ENCODE data around the gene DHRS3. TPM values are rescaled to one million over a fixed set of nuclear protein-coding genes. Genes with fewer than 3 reads are reported as not detected.

DHRS3 gene
- total RNA-seq (2022) (173 and 239 TPM in 2 replicates), Bru-seq, nascent RNA (percentile 95 among the genes with signal in this experiment), BruChase-seq, experiment 1, labeled RNA remaining after a 6-hour chase (percentile 97 among the genes with signal in this experiment), BruChase-seq, experiment 2, labeled RNA remaining after a 2-hour chase (percentile 96 among the genes with signal in this experiment)
- long read RNA-seq, transcript DHRS3-204 (6 exons, 1,722 nt): major isoform, 54 of 154 reads
- long read RNA-seq, partial matches to known transcripts: 70 of 154 reads
- long read RNA-seq, other reads (novel, unspliced or antisense): 30 of 154 reads

- no TSS peak for BruUV-seq (replicated peaks)
- Mint-ChIP-seq H3K27me3 (ENCODE audit: unreplicated experiment) (no peaks in the 10 kb centered on the region), H3K27ac (ENCODE audit: unreplicated experiment) (peak within 1 kb of the TSS; percentile 96), H3K4me3 (ENCODE audit: low read depth, unreplicated experiment) (peak within 1 kb of the TSS; percentile 92), H3K36me3 (ENCODE audit: insufficient read depth, unreplicated experiment) (peaks cover 79% of the 10 kb centered on the region), H3K9me3 (ENCODE audit: low read depth, unreplicated experiment) (no peaks in the 10 kb centered on the region), H3K4me1 (ENCODE audit: low read depth, unreplicated experiment) (peaks cover 9% of the 10 kb centered on the region)
- peak; percentile 86 for DNase-seq
- no peak for TF ChIP-seq CTCF (IDR thresholded peaks at IDR 0.05; ENCODE audit: unreplicated experiment)
- CTCF ChIA-PET: interaction anchor here (0.6 to 3.4 kb wide), 5 partner anchors 14 to 236 kb away, joined by 3 to 21 read pairs (median 5); no protein-coding TSS in a partner anchor
- intact Hi-C loops (cut with micrococcal nuclease; ENCODE audit: unreplicated experiment): loop anchor here (1.0 to 5.0 kb wide), 6 partner anchors 13 to 237 kb away; no protein-coding TSS in a partner anchor
These were observed at the start of gene DHRS3 for GRCh38 chr1:12617901-12618660. Gene DHRS3, minus strand, starts transcription at chr1:12618210. Its CDS starts 862 bp downstream, at chr1:12617348.

GRCh38 chr1:12666141-12666735, 48.2 kb upstream of the DHRS3 start:
- Mint-ChIP-seq H3K36me3 (ENCODE audit: insufficient read depth, unreplicated experiment) (no peaks in the 10 kb centered on the region), H3K4me1 (ENCODE audit: low read depth, unreplicated experiment) (no peaks in the 10 kb centered on the region), H3K27me3 (ENCODE audit: unreplicated experiment) (peaks cover 25% of the 10 kb centered on the region), H3K27ac (ENCODE audit: unreplicated experiment) (no peak overlapping the region), H3K9me3 (ENCODE audit: low read depth, unreplicated experiment) (no peaks in the 10 kb centered on the region), H3K4me3 (ENCODE audit: low read depth, unreplicated experiment) (no peak overlapping the region)
- BruUV-seq (replicated peaks): no TSS peak
- TF ChIP-seq CTCF (IDR thresholded peaks at IDR 0.05; ENCODE audit: unreplicated experiment): no peak
- DNase-seq: no peak
- intact Hi-C loops (cut with micrococcal nuclease; ENCODE audit: unreplicated experiment): no loop called here
- CTCF ChIA-PET: no interaction called here

DNA sequence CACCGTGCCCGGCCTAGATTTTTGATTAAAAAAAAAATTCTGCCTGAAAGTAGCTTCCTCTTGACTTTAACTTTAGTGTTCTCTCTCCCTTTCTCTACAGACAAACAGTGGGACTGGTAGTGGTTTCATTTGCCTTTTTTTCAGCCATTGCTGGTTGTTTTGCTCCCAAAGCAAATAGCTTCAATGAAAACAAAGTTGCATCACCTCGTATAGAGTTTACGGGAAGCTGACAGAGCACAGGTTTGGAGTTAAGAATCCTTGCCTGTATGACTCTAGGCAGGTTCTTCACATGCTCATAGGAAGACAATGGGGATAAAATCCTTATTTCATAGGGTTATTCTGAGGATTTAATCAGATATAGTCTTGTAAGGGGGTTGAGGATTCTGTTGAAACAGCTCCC, 47.5 kb upstream of the DHRS3 start:
- Mint-ChIP-seq H3K27me3 (ENCODE audit: unreplicated experiment) (peaks cover 22% of the 10 kb centered on the region), H3K36me3 (ENCODE audit: insufficient read depth, unreplicated experiment) (no peaks in the 10 kb centered on the region), H3K27ac (ENCODE audit: unreplicated experiment) (no peak overlapping the region), H3K4me3 (ENCODE audit: low read depth, unreplicated experiment) (no peak overlapping the region), H3K4me1 (ENCODE audit: low read depth, unreplicated experiment) (no peaks in the 10 kb centered on the region), H3K9me3 (ENCODE audit: low read depth, unreplicated experiment) (no peaks in the 10 kb centered on the region)
- BruUV-seq (replicated peaks): no TSS peak
- intact Hi-C loops (cut with micrococcal nuclease; ENCODE audit: unreplicated experiment): no loop called here
- CTCF ChIA-PET: no interaction called here
- TF ChIP-seq CTCF (IDR thresholded peaks at IDR 0.05; ENCODE audit: unreplicated experiment): no peak
- no peak for DNase-seq

DNA sequence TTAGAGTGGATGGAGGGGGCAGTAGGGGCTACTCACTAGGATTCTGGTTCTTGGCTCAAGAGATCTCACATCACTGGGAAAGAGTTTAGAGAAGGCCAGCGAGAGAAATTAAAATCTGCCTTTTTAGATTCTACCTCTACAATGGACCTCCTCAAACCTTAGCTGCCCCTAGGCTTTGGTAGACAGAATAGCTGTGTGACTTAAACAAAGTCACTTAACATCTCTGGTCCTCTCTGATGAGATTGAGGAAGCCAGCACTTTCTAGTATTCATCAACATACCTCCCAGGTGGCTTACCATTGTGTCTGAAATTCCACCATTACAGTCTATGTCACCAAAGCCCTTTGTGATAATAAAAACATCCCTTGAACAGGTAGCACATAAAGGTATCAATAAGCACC, 44.5 kb upstream of the DHRS3 start:
- no peaks in the 10 kb centered on the region for H3K36me3 Mint-ChIP-seq (ENCODE audit: insufficient read depth, unreplicated experiment)
- no peak for DNase-seq
- CTCF ChIA-PET: no interaction called here
- no TSS peak for BruUV-seq (replicated peaks)
- intact Hi-C loops (cut with micrococcal nuclease; ENCODE audit: unreplicated experiment): no loop called here
- TF ChIP-seq CTCF (IDR thresholded peaks at IDR 0.05; ENCODE audit: unreplicated experiment): no peak
- H3K9me3 Mint-ChIP-seq (ENCODE audit: low read depth, unreplicated experiment): no peaks in the 10 kb centered on the region
- no peaks in the 10 kb centered on the region for H3K4me1 Mint-ChIP-seq (ENCODE audit: low read depth, unreplicated experiment)
- H3K4me3 Mint-ChIP-seq (ENCODE audit: low read depth, unreplicated experiment): no peak overlapping the region
- peaks cover 9% of the 10 kb centered on the region for H3K27me3 Mint-ChIP-seq (ENCODE audit: unreplicated experiment)
- H3K27ac Mint-ChIP-seq (ENCODE audit: unreplicated experiment): no peak overlapping the region
